A549 (cell line): ENCODE data around the gene ZCCHC9. TPM values are rescaled to one million over a fixed set of nuclear protein-coding genes. Genes with fewer than 3 reads are reported as not detected.

ENCODE experiments used
- ATAC-seq, 2 experiments: fragments of 200-7000 bp in 1 of 2; fragments of >200 bp in 1 of 2; cut with Nextera tagmentation in 1 of 2; cut with Tn5 transposase in 1 of 2; 3 replicates each; pipeline versions ENCODE4 v1.8.0 to v1.9.1; 2018 to 2020; ENCODE audit warnings: mild to moderate bottlenecking in 1 of 2, moderate library complexity in 1 of 2
- CTCF ChIA-PET: fragments of 300-600 bp; sonication (Branson Sonifier 250); formaldehyde crosslinking; extraction: SDS; loops from one replicate; lab custom pipeline; 2021; ENCODE audit warnings: antibody characterized with exemption, inconsistent platforms; lab: Yijun Ruan, JAX
- POLR2A ChIA-PET: fragments of 350-600 bp; formaldehyde crosslinking; extraction: SDS; loops from one replicate; lab custom pipeline; 2021; ENCODE audit warnings: antibody characterized with exemption, inconsistent platforms; lab: Yijun Ruan, JAX
- DNase-seq, 2 experiments: peaks; one replicate each; pipeline versions ENCODE4 v3.0.0 to v3.0.0-alpha.2; 2011 to 2016; ENCODE audit warnings: low read depth in 1 of 2, low spot score in 1 of 2
- FAIRE-seq: peaks from 2 replicates; lab custom pipeline; 2011; peaks lifted over from hg19 to GRCh38; lab: Jason Lieb, UNC
- H3K27ac ChIP-seq, 2 experiments: fragments of >200 bp; sonication (Bioruptor Twin); formaldehyde crosslinking; 3 replicates each; pipeline ENCODE4 v1.5.1; 2016 to 2017
- H3K4me1 ChIP-seq: fragments of >200 bp; sonication (Bioruptor Twin); formaldehyde crosslinking; 3 replicates; pipeline ENCODE4 v1.6.1; 2016
- H3K4me2 ChIP-seq: fragments of >200 bp; sonication (Bioruptor Twin); formaldehyde crosslinking; 3 replicates; pipeline ENCODE4 v1.6.1; 2016
- H3K4me3 ChIP-seq: fragments of >200 bp; sonication (Bioruptor Twin); formaldehyde crosslinking; 3 replicates; pipeline ENCODE4 v1.5.1; 2016
- H3K9me3 ChIP-seq: fragments of >200 bp; sonication (Bioruptor Twin); formaldehyde crosslinking; 3 replicates; pipeline ENCODE4 v1.6.1; 2016
- BHLHE40 ChIP-seq: IDR thresholded peaks from 2 replicates; pipeline ENCODE4 v1.6.1; 2012; ENCODE audit warnings: low read depth, low read length, inconsistent platforms
- CBX8 ChIP-seq: fragments of 200-600 bp; sonication (generic); IDR thresholded peaks from 2 replicates; pipeline ENCODE4 v1.6.1; 2016
- CHD2 ChIP-seq: fragments of 150-350 bp; IDR thresholded peaks from 2 replicates; pipeline ENCODE4 v1.6.1; 2014; ENCODE audit warnings: low read length; ENCODE audit not compliant: partially characterized antibody
- CHD4 ChIP-seq: fragments of 200-600 bp; sonication (generic); IDR thresholded peaks from 2 replicates; pipeline ENCODE4 v1.6.1; 2016; ENCODE audit warnings: antibody characterized with exemption, mild to moderate bottlenecking, borderline replicate concordance
- ELK1 ChIP-seq: fragments of 150-350 bp; IDR thresholded peaks from 2 replicates; pipeline ENCODE4 v1.6.1; 2014; ENCODE audit warnings: low read depth, mild to moderate bottlenecking, low read length
- FOSL2 ChIP-seq, 2 experiments: fragments of 450-650 bp in 1 of 2; fragments of >200 bp in 1 of 2; sonication (Bioruptor Twin) in 1 of 2; formaldehyde crosslinking; IDR thresholded peaks; 2 replicates each; pipeline versions ENCODE4 v1.5.0 to v1.6.1; 2016 to 2020; ENCODE audit warnings: mild to moderate bottlenecking in 1 of 2, moderate library complexity in 1 of 2
- FOXS1 ChIP-seq: fragments of 250-450 bp; sonication (Bioruptor Pico); IDR thresholded peaks from 2 replicates; pipeline ENCODE4 v1.5.0; 2020; ENCODE audit warnings: mild to moderate bottlenecking, moderate library complexity
- GATA3 ChIP-seq: IDR thresholded peaks from 2 replicates; pipeline ENCODE4 v1.6.1; 2012; ENCODE audit warnings: borderline replicate concordance
- JUN ChIP-seq, 2 experiments: fragments of >200 bp; sonication (Bioruptor Twin); formaldehyde crosslinking; IDR thresholded peaks; 2 replicates in 1 of 2; 3 replicates in 1 of 2; pipeline ENCODE4 v1.6.1; 2016 to 2017
- MYC ChIP-seq: IDR thresholded peaks from 2 replicates; pipeline ENCODE4 v1.6.1; 2012; ENCODE audit warnings: mild to moderate bottlenecking, inconsistent platforms, low read length, improper control_type of control experiment, borderline replicate concordance
- RNF2 ChIP-seq: fragments of 200-600 bp; sonication (generic); IDR thresholded peaks from 2 replicates; pipeline ENCODE4 v1.6.1; 2016; ENCODE audit warnings: low read depth, mild to moderate bottlenecking, antibody characterized with exemption, moderate library complexity, borderline replicate concordance
- TFCP2L1 ChIP-seq: fragments of 250-450 bp; sonication (Bioruptor Pico); IDR thresholded peaks from 2 replicates; pipeline ENCODE4 v1.5.0; 2021; ENCODE audit warnings: mild to moderate bottlenecking
- TP53 ChIP-seq: fragments of 250-450 bp; sonication (Bioruptor Pico); IDR thresholded peaks from 2 replicates; pipeline ENCODE4 v1.5.0; 2021; ENCODE audit warnings: mild to moderate bottlenecking, moderate library complexity
- ZC3H11A ChIP-seq: fragments of 450-650 bp; IDR thresholded peaks from 2 replicates; pipeline ENCODE4 v1.6.1; 2014; ENCODE audit warnings: antibody characterized with exemption, mild to moderate bottlenecking
- ZFP36 ChIP-seq: fragments of 450-650 bp; IDR thresholded peaks from 2 replicates; pipeline ENCODE4 v1.6.1; 2014; ENCODE audit warnings: borderline replicate concordance; ENCODE audit not compliant: partially characterized antibody
- ZNF302 ChIP-seq: fragments of 250-450 bp; sonication (Bioruptor Pico); IDR thresholded peaks from 2 replicates; pipeline ENCODE4 v1.9.0; 2021; ENCODE audit warnings: inconsistent platforms, mild to moderate bottlenecking, moderate library complexity
- ZSCAN20 ChIP-seq: fragments of 250-450 bp; sonication (Bioruptor Pico); IDR thresholded peaks from 2 replicates; pipeline ENCODE4 v1.8.0; 2022; ENCODE audit warnings: mild to moderate bottlenecking, moderate library complexity
- WGBS: methylation state at CpG from one replicate; pipeline ENCODE4 v1.1.6; 2017; ENCODE audit errors: missing lambda C conversion rate; 5-methylcytosine and 5-hydroxymethylcytosine counted together
- polyA plus RNA-seq, 4 experiments: library from polyadenylated mRNA; depleted of rRNA in 3 of 4; stranded (reverse); fragments of >200 nt; fragmentation: RNase III in 1 of 4; extraction: RNeasy Plus Mini Kit Qiagen cat#74134 plus additional on column Dnase treatment in 1 of 4; gene quantifications; 2 replicates in 3 of 4; 3 replicates in 1 of 4; pipeline ENCODE4 v1.2.3, GENCODE V29; 2011 to 2017
- TF ChIP-seq, protein P1 (sequence below): fragments of 250-450 bp; sonication (Bioruptor Pico); IDR thresholded peaks from 2 replicates; pipeline ENCODE4 v1.5.0; 2021; ENCODE audit warnings: mild to moderate bottlenecking, moderate library complexity, borderline replicate concordance
- TF ChIP-seq, protein P2 (sequence below): IDR thresholded peaks from 2 replicates; pipeline ENCODE4 v1.6.1; 2012
- TF ChIP-seq, protein P3 (sequence below): fragments of 200-600 bp; sonication (generic); IDR thresholded peaks from 2 replicates; pipeline ENCODE4 v1.6.1; 2016; ENCODE audit warnings: antibody characterized with exemption, mild to moderate bottlenecking, moderate library complexity
- TF ChIP-seq, protein P4 (sequence below): IDR thresholded peaks from 2 replicates; pipeline ENCODE4 v1.6.1; 2012; ENCODE audit warnings: low read depth, borderline replicate concordance

ZCCHC9 gene
- polyA plus RNA-seq, 2 of the 4 experiments (the other 2 are of a cell fraction): 24.2 to 44.4 TPM

- CTCF ChIA-PET: interaction anchor here (0.7 kb wide), 1 partner anchor 152 kb away, joined by 4 read pairs; no protein-coding TSS in a partner anchor
- ATAC-seq: no peak
Observed at GRCh38 chr5:81305785-81306184, 4.4 kb downstream of the ZCCHC9 start.

DNA sequence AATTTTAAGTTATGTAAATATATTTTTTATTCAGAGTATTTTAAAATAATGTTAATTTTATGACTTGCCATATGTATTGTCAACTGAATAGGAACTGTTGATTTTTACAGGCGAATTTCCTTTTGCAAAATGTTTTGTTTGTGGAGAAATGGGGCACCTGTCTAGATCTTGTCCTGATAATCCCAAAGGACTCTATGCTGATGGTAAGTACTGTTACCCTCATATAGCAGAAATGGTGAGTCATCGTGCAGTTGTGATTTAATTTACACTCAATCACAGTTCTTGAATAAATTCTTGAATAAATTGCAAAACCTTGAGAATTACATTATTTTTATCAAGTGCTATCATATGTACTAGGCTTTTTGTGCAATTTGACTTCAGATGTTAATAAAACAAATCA, 7.4 kb downstream of the ZCCHC9 start:
- no peak for ATAC-seq
- H3K4me1 ChIP-seq: no peaks in the 10 kb centered on the region
- 91% methylated on average over 2 of the region's 2 CpGs for WGBS
- no peak for FAIRE-seq
- TF ChIP-seq ELK1 (no peak), FOSL2 (IDR thresholded peaks at IDR 0.05) (no peak), FOSL2 (CRISPR knock-in tag; IDR thresholded peaks at IDR 0.05) (peak; percentile 35; the same call in 1 of the 2 replicates)
- TF ChIP-seq, all 56 proteins: peak for 1
- DNase-seq: no peak
- POLR2A ChIA-PET: no interaction called here
- CTCF ChIA-PET: interaction anchor here (2.3 kb wide), 1 partner anchor 9 kb away, joined by 8 read pairs; no protein-coding TSS in a partner anchor
- Histone ChIP-seq H3K4me2 (no peak overlapping the region), H3K9me3 (no peaks in the 10 kb centered on the region), H3K4me3 (no peak overlapping the region), H3K27ac (no peak overlapping the region)

More at GRCh38 chr5:81305785-81306184, 4.4 kb downstream of the ZCCHC9 start:
- DNase-seq (no peak), FAIRE-seq (no peak)
- peaks cover 13% of the 10 kb centered on the region for H3K4me1 ChIP-seq
- H3K4me3 ChIP-seq: no peak overlapping the region
- TF ChIP-seq, protein P1, sequence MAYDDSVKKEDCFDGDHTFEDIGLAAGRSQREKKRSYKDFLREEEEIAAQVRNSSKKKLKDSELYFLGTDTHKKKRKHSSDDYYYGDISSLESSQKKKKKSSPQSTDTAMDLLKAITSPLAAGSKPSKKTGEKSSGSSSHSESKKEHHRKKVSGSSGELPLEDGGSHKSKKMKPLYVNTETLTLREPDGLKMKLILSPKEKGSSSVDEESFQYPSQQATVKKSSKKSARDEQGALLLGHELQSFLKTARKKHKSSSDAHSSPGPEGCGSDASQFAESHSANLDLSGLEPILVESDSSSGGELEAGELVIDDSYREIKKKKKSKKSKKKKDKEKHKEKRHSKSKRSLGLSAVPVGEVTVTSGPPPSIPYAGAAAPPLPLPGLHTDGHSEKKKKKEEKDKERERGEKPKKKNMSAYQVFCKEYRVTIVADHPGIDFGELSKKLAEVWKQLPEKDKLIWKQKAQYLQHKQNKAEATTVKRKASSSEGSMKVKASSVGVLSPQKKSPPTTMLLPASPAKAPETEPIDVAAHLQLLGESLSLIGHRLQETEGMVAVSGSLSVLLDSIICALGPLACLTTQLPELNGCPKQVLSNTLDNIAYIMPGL (CRISPR knock-in tag): no peak
- TF ChIP-seq ELK1 (no peak), CHD4 (no peak), TFCP2L1 (CRISPR knock-in tag) (no peak), CBX8 (no peak), TP53 (CRISPR knock-in tag) (no peak), RNF2 (no peak), MYC (no peak), ZFP36 (no peak)
- no peak overlapping the region for H3K4me2 ChIP-seq
- no peaks in the 10 kb centered on the region for H3K9me3 ChIP-seq
- H3K27ac ChIP-seq: no peak overlapping the region
- POLR2A ChIA-PET: no interaction called here

- DNase-seq (no peak), FAIRE-seq (no peak), ATAC-seq (no peak)
- H3K4me2 ChIP-seq: no peak overlapping the region
- 86% methylated on average over 1 of the region's 1 CpG for WGBS
- no peak overlapping the region for H3K4me3 ChIP-seq
- H3K9me3 ChIP-seq: no peaks in the 10 kb centered on the region
- ChIA-PET CTCF (interaction anchor here (0.8 to 2.3 kb wide), 2 partner anchors 9 to 11 kb away, joined by 4 to 8 read pairs; no protein-coding TSS in a partner anchor), POLR2A (no interaction called here)
- no peaks in the 10 kb centered on the region for H3K4me1 ChIP-seq
- no peak for TF ChIP-seq JUN (IDR thresholded peaks at IDR 0.05)
- TF ChIP-seq FOXS1: no peak
- TF ChIP-seq, protein P2, sequence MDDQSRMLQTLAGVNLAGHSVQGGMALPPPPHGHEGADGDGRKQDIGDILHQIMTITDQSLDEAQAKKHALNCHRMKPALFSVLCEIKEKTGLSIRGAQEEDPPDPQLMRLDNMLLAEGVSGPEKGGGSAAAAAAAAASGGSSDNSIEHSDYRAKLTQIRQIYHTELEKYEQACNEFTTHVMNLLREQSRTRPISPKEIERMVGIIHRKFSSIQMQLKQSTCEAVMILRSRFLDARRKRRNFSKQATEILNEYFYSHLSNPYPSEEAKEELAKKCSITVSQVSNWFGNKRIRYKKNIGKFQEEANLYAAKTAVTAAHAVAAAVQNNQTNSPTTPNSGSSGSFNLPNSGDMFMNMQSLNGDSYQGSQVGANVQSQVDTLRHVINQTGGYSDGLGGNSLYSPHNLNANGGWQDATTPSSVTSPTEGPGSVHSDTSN: no peak
- no peak for TF ChIP-seq CHD2
- no peak for TF ChIP-seq RNF2
- no peak for TF ChIP-seq GATA3
- TF ChIP-seq, protein P3, sequence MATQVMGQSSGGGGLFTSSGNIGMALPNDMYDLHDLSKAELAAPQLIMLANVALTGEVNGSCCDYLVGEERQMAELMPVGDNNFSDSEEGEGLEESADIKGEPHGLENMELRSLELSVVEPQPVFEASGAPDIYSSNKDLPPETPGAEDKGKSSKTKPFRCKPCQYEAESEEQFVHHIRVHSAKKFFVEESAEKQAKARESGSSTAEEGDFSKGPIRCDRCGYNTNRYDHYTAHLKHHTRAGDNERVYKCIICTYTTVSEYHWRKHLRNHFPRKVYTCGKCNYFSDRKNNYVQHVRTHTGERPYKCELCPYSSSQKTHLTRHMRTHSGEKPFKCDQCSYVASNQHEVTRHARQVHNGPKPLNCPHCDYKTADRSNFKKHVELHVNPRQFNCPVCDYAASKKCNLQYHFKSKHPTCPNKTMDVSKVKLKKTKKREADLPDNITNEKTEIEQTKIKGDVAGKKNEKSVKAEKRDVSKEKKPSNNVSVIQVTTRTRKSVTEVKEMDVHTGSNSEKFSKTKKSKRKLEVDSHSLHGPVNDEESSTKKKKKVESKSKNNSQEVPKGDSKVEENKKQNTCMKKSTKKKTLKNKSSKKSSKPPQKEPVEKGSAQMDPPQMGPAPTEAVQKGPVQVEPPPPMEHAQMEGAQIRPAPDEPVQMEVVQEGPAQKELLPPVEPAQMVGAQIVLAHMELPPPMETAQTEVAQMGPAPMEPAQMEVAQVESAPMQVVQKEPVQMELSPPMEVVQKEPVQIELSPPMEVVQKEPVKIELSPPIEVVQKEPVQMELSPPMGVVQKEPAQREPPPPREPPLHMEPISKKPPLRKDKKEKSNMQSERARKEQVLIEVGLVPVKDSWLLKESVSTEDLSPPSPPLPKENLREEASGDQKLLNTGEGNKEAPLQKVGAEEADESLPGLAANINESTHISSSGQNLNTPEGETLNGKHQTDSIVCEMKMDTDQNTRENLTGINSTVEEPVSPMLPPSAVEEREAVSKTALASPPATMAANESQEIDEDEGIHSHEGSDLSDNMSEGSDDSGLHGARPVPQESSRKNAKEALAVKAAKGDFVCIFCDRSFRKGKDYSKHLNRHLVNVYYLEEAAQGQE: no peak
- TF ChIP-seq, protein P4, sequence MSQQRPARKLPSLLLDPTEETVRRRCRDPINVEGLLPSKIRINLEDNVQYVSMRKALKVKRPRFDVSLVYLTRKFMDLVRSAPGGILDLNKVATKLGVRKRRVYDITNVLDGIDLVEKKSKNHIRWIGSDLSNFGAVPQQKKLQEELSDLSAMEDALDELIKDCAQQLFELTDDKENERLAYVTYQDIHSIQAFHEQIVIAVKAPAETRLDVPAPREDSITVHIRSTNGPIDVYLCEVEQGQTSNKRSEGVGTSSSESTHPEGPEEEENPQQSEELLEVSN: no peak
- no peak for TF ChIP-seq ZSCAN20 (CRISPR knock-in tag)
- TF ChIP-seq ZNF302 (CRISPR knock-in tag): no peak
- no peak for TF ChIP-seq ZC3H11A
- TF ChIP-seq BHLHE40: no peak
- H3K27ac ChIP-seq: no peak overlapping the region
Observed at GRCh38 chr5:81310402-81311063, 9.1 kb downstream of the ZCCHC9 start.
